HG02870 (cell line): Measurements from ENCODE around the gene PLVAP.

Experiments
- ATAC-seq: cut with Tn5 transposase; IDR thresholded peaks from one replicate; pipeline ENCODE4 v1.9.1; 2021; ENCODE audit warnings: mild to moderate bottlenecking, moderate library complexity; ENCODE audit not compliant: unreplicated experiment

The PLVAP gene

GRCh38 chr19:17324357-17325114 lies 52.6 kb downstream of the PLVAP start:
- no peak for ATAC-seq

- no peak for ATAC-seq
Observed at GRCh38 chr19:17323964-17324332, 53.2 kb downstream of the PLVAP start.

GRCh38 chr19:17323300-17323963 lies 53.7 kb downstream of the PLVAP start:
- ATAC-seq = no peak

DNA sequence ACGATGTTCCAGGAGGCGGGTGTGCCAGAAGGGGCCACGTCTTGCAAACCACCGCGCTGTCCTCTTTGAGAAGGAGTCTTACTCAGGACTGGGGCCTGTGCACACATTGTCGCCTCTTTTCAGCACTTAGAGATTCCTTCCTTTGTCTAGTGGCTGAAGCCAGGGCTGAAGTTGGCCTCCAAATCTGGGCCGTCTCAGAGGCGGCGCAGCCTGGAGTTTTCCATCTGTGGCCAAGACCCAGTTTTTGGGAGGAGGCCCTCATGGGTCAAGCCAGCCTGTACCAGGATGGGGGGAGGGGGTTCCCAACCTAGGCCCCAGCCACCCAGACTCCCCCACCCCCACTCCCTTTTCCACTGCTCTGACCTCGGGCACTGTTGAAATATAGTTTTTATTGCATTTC lies 54.3 kb downstream of the PLVAP start:
- ATAC-seq = no peak

- no peak for ATAC-seq
Observed at GRCh38 chr19:17321655-17322489, 55.3 kb downstream of the PLVAP start.

- no peak for ATAC-seq
Observed at GRCh38 chr19:17320435-17320834, 56.7 kb downstream of the PLVAP start.

DNA sequence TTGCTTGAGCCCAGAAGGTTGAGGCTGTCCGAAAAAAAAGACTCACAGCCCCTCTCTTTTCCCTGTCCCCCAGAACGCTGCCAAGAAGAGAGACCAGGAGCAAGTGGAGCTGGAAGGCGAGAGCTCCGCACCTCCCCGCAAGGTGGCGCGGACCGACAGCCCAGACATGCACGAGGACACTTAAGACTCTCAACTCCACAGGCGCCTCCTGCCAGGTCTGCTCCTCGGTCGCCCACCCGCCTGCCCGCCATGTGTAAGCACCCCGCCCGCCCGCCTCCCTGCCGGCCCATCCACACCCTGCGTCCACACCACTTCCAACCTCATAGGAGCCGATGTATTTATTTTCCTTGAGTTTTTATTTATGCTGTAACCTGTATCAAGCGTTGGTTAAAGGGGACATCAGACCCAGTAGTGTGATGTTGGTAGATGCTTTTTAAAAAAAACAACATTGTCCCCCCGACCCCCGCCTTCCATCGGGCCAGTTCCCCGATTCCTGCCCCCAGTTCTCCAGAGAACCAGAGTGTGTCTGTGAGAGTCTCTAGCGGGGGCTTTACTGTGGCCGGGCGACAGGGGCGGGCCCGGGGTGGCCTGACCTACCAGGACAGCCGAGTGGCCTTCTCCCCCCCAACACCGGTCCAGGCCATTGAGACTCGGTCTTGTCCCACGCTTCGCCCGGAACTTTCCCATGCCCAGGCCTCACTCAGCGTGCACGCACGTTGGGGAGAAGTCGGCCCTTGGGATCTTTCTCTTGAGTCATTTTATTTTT lies 57.5 kb downstream of the PLVAP start:
- no peak for ATAC-seq

- ATAC-seq = no peak
Observed at GRCh38 chr19:17318966-17319365, 58.2 kb downstream of the PLVAP start.

- no peak for ATAC-seq
Observed at GRCh38 chr19:17314007-17314593, 63.0 kb downstream of the PLVAP start.

DNA sequence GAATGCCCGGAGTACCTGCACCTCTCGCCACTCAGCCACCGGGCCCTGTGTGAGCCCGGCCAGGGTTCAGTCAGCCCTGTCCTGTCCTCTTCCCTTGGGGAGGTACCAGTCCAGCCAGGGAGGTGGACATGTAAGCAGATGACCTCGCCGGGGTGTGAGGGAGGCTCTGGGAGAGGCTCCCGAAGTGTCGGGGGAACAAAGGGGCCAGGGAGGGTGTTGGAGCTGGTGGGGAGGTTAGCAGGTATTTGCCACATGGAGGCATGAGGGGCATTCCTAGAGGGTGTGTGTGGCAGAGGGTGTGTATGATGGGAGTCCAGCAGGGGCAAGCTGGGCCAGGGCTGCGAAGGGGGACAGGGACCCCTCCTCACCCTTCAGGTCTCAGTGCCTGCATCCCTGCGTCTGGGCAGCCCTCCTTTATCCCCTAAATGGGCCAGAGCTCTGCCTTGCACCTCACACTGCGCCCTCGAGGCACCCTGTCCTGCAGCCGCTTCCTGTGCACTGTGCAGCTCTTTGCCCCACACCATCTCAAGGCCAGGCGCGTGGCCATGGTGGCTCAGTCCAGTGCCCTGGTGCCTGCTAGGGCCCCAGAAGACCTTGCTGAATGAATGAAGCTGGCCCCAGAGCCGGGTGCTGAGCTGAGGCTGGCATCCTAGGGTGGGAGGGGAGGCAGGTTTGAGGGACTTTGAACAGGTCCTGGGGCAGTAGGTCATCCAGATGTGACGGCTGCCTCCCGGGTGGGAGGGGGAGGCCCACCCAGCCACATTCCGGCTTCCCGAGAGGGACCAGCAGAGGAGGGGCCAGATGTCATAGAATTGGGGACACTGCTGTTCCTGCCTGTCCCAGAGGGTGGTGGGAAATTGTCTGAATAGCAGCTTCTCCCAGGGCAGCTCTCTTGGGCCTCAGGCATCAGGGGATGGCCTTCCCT lies 64.7 kb downstream of the PLVAP start:
- no peak for ATAC-seq

GRCh38 chr19:17311455-17312188 lies 65.5 kb downstream of the PLVAP start:
- no peak for ATAC-seq

GRCh38 chr19:17309965-17310461 lies 67.1 kb downstream of the PLVAP start:
- no peak for ATAC-seq

DNA sequence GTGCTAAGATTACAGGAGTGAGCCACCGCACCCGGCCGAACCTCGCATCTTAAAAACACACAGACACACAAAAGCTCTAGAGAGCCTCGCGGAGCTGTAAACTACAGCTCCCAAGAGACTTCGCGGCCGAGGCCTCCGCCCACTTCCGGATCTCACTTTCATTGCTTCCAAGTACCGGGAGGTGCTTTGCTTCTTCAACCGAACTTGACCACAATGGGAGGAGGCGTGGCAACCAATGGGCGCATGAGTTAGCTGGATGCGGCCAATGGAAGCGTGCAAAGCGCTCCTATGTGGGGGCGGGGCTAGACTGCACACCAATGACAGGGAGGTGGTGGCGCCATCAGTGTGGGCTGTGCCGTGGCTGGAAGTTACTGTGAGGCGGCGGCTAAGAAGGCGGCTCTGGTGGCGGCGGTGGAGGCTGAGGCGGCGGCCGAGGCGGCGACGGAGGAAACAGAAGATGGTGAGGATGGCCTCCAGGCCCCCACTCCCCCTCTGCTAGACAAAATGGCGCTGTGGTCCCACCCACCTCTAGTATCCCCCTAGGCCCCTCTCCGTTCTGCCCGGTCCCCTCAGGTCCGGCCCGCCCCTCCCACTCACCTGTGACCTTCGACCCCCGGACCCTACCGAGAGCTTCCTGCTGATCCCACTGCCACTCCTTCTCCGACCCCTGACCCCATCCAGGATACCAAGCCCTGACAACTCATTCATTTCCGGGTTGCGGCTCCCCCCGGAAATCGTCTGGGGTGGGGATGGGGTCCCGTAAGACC lies 67.8 kb downstream of the PLVAP start, which contains the start of gene DDA1:
DDA1 (plus strand) TSS at position 366 of the 767 bp plus-strand sequence; CDS start at position 458, 92 bp downstream.
- ATAC-seq = peak; percentile 59

DNA sequence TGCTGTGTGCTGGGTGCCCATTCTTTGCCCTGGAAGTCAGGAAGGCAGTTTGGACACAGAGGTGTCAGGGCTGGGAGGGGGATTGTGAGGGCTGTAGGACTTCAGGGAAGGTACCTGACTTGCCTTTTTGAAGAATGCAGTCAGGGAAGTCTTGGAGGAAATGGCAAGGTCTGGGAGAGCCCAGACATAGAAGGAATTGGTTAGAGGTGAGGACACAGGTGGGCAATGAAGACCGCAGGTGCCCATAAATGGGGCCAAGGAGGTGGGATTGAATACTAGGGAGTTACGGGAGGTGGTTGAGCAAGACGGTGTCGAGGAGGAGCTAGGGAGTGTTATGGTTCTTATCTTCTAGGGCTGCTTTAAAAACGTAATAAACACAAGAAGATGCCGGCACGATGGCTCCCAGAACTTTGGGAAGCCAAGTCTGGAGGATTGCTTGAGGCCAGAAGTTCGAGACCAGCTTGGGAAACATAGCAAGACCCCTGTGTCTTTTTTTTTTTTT lies 69.2 kb downstream of the PLVAP start:
- ATAC-seq = no peak

DNA sequence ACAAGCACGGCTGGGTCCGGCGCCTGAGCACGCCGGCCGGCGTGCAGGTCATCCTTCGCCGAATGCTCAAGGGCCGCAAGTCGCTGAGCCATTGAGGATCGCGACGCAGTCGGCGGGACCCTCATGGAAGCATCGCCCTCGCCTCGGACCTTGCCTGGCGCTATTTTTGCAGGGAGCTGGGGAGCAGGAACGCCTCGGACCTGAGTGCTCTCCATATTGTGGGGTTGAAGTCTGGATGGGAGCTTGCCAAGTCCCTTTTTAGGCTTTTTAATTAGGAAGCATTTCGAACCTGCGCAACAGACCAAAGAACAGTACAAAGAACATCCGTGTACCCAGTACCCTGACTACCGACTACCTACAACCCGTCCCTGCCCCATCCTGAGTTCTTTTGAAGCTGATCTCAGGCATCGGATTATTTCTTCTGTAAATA lies 70.8 kb downstream of the PLVAP start:
- ATAC-seq = no peak

DNA sequence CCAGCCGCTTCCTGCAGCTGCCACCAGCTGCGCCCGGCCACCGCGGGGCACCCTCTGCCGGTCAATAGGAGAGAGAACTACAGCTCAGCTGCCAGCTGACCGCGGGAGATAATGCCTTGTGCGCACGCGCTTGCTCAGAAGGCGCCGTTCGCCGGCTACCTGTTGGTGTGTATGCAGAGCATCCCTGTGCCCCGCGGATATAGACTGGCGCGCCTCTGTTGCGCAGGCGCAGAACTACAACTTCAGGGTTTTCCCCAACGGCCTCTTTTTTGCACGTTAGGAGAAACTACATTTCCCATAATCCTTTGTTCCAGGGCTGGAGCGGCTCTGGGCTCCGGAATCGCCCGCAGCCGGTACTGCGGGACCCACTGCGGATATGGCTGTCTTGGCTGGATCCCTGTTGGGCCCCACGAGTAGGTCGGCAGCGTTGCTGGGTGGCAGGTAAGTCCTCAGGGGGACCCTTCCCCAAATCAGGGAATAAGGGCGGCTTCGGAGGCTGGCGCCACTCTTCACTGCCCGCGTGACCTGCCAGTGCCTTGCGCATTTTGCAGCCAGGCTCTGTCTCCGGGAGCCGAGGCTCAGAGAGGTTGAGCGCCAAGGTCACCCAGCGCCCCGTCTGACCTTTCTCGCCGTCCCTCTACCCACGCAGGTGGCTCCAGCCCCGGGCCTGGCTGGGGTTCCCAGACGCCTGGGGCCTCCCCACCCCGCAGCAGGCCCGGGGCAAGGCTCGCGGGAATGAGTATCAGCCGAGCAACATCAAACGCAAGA lies 71.4 kb downstream of the PLVAP start, which contains the start of gene MRPL34:
MRPL34 (plus strand) TSS at position 356 of the 768 bp plus-strand sequence; CDS start at position 377, 21 bp downstream.
- ATAC-seq = peak; percentile 51

- ATAC-seq = no peak
Observed at GRCh38 chr19:17305216-17305516, 72.0 kb downstream of the PLVAP start.
